ENCODE measurements around the gene ARL6IP5.
A peak's percentile ranks its signal among the peaks of the same experiment; 100 is the strongest.

Gene ARL6IP5

DNA sequence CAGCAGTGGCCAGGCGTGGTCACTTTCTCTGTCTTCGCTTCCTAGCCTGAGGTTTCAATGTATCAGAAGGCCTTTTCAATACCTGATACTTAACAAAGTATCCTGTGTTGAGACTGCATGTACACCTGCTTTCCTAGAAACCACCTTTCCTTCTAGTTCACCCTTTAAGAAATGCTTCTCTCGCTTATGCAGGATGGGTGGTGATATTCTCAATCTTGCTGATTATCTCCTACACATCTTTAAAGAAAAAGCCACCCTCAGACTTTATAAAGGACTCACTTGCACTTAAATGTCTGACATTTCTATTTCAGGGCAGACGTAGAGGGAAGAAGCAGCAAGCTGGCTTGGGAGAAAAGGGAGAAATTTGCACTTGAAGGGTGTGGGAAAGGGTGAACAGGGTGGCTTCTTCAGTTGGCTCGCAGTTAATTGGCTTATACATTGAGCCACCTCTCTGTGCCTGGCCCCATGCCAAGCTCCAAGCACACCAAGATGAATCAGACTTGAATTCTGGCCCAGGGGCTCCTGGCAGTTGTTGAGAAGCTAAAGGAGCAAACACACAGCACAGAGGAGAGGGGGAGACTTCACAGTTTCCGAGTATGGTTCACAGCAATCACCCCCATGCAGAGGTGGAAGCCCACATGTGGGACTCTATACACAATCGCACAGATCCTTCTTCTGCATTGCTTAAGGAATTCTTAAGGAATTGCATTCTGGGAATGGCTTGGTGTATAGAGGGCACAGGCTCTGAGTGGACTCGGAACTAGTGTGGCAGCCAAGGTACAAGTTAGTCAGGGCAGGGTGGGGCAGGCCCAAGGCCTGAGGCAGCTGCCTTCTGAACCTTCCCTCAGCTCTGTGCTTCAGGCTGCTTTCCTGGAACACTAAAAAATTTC, 1.3 kb downstream of the ARL6IP5 start:
- peak; percentile 53 for DNase-seq (ENCODE audit: low spot score)

DNA sequence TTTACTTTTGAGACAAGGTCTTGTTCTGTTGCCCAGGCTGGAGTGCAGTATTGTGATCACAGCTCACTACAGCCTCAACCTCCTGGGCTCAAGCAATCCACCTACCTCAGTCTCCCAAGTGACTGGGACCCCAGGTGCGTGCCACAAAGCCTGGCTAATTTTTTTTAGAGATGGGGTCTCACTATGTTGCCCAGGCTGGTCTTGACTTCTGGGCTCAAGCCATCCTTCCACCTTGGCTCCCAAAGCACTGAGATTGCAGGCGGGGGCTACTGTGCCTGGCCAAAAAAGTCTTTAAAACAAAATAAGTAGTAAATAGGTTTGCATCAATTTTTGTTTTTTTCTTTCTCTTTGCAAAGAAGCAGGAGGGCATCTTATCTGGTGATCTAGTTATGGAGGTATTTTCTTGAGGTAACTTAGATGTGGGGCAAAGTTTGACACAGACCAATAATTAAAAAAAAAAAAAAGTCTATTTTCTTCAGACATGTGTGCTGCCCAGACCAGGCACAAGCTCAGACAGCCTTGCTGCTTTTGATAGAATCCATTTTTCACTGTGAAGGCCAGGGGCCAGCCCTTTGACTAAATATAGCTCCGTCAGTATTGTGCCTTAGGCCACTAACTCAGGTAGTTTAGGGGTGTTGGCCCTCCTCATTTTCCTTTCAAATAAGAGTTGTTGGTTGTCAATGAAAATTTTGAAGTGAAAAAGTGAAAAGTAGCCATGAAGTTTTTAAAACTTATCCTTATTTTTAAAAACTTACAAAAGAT, 2.5 kb downstream of the ARL6IP5 start:
- DNase-seq (ENCODE audit: low spot score): no peak

DNA sequence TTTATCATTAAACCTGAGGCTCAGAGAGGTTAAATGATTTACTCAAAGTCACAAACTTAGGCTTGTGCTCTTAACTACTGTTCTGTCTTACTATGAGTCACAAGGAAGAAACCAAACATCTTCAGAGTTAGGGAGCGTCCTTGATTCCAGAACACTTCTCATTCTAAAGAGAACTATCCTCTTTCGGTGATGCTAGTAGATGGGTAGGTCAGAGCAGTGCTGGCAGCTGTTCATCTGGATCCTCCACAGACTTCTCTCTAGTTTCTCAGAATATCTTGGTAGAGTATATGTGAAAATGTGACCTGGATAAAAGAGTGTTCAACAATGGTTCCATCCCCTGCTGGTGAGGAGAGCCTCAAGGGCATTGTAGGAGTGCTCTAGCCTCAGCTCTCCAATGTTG, 3.3 kb downstream of the ARL6IP5 start:
- no peak for DNase-seq (ENCODE audit: low spot score)

DNA sequence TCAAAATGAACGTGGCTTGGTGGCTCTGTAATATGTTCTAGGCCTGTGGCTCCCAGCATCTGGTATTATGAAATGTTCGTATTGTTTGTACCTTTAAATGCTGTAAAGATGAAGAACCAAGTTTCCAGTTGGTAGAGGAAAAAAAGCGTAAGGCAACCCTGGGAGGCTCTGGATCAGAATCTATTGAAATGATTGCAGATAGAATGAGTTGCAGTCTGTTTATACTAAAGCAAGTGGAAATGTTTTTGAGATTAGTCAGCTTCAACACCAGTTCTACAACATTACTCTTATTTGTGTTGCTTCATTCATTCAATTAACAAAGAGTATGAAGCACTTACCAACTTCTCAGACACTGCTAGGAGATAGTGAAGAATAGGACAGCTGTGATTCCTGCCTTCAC, 5.3 kb downstream of the ARL6IP5 start:
- DNase-seq (ENCODE audit: low spot score): no peak

DNA sequence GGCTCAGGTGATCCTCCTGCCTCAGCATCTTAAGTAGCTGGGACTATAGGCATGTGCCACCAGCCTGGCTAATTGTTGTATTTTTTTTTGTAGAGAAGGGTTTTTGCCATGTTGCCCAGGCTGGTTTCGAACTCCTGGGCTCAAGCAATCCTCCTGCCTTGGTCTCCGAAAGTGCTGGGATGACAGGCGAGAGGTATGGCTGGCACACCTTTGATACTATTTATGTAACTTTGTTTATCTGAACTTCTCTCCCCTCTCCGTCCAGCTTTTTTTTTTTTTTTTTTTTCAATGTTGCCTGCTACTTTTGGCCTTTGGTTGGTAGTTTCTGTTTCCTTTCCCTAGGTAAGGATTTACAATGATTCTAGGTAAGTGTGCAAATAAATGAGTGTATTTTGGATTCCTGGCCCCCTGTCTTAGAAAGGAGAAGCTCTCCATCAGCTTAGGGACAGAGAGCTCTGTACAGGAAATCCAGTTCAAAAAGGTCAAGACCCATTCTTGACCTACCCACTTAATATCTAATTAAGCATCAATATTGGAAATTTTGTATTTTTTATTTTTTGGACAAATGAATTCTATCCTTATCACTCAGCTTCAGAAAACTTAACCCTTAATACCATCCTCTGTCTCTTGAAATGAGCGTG, 6.8 kb downstream of the ARL6IP5 start:
- no peak for DNase-seq (ENCODE audit: low spot score)

DNA sequence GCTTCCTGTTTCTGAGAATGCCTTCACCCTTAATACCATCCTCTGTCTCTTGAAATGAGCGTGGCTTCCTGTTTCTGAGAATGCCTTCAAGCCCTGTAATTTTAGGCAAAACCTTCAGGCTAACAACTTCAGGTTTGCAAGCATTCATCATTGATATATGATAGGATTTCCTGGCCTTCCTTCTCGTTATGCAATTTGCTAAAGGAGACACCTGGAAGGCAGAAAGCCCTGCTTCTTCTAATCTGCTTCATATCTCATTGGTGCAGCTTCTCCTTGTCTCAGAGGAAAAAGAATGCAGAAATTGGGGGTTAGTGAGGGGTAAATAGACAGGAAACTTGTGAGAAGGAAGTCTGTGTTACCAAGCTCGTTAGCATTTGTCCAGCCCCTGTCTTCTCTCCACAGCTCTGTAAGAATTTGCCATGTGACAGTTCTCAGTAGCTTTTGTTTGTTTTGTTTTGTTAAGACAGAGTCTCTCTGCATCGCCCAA, 7.3 kb downstream of the ARL6IP5 start:
- DNase-seq (ENCODE audit: low spot score): no peak

DNA sequence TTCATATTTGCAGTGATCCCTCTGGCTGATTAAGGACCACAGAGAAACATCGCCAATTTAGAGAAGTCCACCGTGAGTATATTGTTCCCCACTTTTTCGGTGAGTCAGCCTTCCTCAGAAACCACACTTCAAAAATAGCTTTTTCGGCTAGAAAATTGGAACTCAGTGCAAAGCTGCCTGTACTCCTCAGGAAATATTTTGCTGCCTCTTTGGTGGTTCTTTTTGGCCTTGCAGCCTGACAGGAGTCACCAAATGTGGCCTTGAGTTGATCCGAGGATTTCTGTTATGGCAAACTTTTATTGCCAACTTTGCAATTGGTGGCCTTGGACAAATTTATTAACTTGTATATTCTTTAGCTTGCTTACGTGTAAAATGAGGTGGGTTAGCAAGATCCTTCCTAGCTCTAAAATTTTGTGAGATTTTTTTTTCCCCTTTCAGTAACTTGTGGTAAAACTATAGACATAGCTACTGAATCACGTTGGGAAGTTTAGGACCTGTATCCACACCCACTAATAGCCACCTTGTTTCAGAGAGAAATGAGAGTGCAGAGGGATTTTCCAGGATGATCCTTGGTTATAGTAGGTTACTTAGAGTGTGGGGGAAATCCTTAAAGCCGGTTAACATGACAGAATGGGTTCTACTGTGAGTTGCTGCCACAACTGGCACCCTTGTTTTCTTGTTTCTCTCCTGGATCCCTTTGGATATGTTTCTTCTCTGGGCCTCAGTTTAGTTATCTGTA, 9.9 kb downstream of the ARL6IP5 start:
- DNase-seq (ENCODE audit: low spot score): no peak

DNA sequence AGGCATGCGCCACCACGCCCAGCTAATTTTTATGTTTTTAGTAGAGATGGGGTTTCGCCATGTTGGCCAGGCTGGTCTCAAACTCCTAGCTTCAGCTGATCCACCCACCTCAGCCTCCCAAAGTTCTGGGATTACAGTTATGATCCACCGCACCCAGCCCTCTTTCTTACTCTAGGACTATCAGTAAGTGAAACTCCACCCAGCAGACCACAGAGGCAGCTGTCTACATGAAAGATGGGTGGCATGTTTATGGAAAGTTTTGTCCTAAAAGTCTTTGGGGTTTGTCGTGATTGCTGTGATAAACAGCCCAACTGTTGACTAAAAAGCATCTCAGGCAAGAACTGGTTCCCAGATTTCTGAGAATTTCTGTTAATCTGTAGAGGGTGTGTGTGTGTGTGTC, 10.9 kb downstream of the ARL6IP5 start:
- no peak for DNase-seq (ENCODE audit: low spot score)

DNA sequence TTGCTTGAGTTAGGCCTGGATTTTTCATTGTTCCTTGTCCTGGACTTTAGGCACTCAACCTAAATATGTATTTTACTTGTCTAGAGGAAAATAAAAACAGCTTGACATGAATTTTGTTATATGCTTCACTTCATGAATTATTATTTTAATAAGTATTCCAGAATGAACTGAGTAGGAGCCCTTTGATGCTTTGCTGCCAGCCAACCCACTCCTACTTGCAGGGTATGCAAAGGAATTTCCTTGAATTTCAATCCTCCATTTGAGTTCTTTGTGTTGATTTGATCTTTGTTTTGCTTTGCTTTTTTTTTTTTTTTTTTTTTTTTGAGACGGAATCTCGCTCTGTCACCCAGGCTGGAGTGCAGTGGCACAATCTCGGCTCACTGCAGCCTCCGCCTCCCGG, 11.6 kb downstream of the ARL6IP5 start:
- no peak for DNase-seq (ENCODE audit: low spot score)

DNA sequence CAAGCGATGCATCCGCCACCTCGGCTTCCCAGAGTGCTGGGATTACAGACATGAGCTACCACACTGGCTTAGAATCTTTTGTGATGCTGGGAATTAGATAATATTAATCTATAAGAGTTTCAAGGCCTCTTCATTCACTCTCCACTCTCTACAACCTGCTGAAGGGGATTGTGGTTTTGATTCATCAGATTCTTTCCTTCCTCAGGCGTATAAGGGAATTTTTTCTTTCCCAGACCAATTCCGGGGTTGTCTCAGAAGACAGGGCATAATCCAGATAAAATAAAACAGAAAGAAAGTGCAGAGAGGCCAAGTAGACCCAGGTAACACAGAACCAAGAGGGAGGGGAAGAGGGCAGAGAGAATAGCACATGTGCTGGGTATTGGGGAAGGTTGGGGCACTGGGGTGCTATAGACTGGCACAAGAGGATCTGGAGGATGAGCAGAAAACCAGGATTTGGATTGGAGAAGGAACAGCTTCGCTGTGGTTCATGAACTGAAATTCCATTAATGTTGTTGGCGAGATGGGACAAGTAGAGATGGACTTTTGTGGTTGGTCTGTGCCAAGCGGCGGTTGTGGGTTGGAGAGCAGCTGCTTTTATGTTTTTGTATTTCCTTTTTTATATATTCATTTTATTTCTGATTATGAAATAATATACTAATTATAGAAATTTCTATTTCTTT, 12.8 kb downstream of the ARL6IP5 start:
- no peak for DNase-seq (ENCODE audit: low spot score)

DNA sequence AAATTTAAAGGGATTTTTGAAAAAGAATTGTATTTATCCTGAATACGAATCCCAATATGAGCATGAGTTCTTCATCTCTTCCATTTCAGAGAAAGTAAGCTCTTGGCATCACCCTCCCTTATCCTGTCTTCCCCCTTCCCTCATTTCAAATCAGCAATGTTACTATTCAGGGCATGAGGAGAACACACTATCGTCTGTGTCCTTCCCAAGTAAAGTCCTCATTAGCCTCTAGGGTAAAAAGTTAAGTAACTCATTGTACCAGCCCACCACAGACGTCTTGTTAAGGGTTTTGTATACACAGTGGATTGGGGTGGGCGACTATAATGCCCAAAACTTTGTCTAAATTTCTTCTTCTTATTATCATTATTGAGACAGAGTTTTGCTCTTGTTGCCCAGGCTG, 14.8 kb downstream of the ARL6IP5 start:
- DNase-seq (ENCODE audit: low spot score): no peak

DNA sequence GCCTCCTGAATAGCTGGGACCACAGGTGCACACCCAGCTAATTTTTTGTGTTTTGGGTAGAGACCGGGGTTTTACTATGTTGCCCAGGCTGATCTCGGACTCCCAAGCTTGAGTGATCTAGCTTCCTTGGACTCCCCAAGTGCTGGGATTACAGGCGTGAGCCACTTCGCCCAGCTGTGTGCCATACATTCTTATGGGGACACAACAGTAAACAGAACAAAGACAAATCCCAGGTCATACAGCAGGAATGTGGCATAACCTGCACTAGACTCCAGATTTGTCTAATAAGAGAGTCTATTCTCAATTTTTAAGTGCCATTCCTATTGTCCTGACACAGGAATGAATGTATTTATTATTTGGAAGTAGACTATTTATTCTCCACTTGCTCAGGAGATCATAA, 17.6 kb downstream of the ARL6IP5 start:
- DNase-seq (ENCODE audit: low spot score): no peak

DNA sequence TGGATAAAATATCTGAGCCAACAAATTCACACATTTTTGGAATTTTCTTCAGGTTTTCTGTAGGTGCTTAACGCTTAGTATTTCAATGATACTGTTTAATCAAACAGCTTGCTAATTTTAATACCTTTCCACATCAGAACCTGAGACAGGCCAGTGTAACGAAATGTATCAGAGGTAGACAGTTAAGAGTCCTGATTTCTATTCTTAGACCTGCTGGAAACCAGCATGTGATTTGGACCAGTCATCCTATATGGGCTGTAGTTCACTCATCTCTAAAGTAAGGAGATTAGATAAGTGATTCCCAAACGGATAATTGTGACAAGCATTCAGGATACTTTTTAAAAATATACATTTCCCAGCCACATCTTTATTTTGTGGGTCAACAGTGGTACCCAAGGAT, 18.4 kb downstream of the ARL6IP5 start:
- DNase-seq (ENCODE audit: low spot score): no peak

DNA sequence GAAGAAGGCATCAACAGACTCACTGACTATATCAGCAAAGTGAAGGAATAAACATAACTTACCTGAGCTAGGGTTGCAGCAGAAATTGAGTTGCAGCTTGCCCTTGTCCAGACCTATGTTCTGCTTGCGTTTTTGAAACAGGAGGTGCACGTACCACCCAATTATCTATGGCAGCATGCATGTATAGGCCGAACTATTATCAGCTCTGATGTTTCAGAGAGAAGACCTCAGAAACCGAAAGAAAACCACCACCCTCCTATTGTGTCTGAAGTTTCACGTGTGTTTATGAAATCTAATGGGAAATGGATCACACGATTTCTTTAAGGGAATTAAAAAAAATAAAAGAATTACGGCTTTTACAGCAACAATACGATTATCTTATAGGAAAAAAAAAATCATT, 19.8 kb downstream of the ARL6IP5 start:
- DNase-seq (ENCODE audit: low spot score): no peak

DNA sequence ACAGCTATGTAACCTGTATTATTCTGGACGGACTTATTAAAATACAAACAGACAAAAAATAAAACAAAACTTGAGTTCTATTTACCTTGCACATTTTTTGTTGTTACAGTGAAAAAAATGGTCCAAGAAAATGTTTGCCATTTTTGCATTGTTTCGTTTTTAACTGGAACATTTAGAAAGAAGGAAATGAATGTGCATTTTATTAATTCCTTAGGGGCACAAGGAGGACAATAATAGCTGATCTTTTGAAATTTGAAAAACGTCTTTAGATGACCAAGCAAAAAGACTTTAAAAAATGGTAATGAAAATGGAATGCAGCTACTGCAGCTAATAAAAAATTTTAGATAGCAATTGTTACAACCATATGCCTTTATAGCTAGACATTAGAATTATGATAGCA, 20.6 kb downstream of the ARL6IP5 start:
- DNase-seq (ENCODE audit: low spot score): no peak

DNA sequence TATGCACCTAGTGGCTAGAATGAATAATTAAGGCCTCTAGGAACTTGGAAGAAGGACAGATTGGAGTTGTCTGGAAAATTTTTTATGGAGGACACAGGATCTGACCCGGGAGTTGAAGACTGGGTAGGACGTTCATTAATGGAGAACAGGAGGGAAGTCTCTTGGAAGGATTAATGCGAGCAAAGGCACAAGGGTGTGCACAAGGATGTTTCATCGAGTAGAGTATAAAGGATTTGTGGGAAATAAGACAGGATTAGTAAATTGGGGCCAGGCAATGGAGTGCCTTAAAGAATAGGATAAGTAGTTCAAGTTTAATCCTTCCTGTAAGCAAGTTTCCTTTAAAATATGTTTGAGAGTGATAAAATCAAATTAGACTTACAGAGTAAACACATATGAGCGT, 23.1 kb downstream of the ARL6IP5 start:
- DNase-seq (ENCODE audit: low spot score): no peak

DNA sequence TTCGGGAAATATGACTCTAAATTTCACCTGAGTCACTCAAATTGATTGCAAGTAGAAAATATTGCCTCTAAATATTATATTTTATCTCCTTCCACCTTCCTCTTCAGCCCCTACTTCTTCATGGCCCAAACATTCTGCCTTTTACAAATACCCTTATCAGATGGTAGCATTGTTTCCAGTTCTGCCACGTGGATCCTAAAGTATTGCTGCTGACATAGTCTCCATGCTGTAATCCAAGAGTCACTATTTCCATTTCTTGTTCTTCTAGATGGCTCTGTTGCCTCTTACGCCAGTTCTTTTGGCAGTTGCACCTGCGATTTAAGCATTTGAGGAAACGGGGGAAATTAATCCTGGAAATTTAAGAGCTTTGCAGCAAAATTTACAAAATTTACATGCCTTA, 24.1 kb downstream of the ARL6IP5 start:
- DNase-seq (ENCODE audit: low spot score): no peak

DNA sequence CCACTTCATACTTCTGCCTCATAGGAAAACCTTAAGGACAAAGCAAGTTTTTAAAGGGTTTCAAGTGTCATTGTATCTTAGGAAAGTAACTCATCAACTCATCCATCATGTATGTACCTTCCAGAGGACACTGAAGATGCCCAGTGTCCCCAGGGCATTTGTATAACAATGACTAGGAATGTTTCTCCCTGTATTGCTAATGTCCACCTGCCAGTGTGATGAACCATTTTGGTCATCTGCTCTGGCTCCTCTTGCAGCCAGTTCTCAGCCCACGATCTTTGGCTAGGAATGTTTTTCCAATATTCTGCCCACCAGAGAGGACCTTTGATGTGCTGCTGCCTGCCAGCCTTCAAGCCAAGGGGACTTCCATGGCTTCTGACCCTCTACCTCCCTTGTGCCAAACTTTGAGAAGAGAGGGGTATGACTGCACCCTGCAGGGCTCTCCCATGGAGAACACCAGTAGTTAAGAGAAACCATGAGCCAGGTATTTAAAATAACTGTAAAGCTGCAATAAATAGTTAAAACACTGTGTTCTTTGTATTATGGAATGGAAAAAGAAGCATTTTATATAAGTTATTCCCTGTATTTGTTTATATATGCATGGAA, 26.3 kb downstream of the ARL6IP5 start:
- DNase-seq (ENCODE audit: low spot score): no peak

DNA sequence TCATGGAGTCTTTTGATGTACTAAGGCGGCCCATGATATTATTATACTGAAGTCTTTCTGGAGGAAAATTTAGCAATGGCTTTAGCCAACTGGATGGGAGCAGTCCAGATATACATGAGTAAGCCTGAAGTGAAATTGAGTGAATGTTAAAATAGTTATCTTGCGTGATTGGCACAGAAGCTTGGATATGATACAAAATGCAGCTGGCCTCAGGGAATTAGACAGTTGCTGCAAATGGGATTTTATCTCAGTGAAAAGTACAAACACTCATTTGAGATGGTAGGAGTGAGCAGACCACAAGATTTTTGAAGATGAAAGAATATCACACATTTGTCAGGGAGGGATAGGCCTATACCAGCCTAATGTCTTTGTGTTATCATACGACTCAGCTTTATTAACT, 28.8 kb downstream of the ARL6IP5 start:
- no peak for DNase-seq (ENCODE audit: low spot score)

DNA sequence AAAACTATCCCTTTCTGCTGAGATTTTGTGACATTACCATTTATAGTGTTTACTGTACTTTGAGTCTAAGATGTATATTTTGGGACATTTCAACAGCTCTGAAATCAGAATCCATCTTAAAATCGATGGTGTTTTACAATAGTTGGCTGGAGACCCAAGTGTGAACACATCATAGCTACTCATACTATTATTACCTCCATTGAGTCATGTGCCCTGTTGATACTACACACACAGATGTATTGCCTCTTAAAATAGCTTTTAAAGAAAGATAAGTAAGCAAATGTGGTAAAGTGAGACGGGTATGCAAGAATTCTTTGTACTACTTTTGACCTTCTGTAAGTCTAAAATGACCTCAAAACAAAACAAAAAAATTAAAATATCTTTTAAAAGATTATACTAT, 31.0 kb downstream of the ARL6IP5 start:
- DNase-seq (ENCODE audit: low spot score): no peak

DNA sequence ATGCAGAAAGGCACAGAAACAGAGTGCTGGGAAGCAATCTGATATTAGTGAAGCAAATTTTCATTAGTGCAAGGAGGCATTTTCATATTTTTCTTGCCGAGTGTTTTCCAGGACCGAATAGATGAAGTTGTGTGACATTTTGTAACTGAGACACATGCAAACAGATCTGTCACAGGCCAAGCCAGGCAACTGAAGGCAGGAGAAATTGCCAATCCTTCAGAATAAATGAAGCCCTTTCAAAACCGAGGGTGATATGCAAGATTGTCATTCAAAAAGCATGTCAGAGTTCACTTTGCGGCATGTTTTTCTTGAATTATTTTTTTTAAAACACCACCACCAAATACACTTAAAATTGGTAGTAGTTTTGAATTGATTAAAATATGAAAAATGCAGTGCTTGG, 31.4 kb downstream of the ARL6IP5 start:
- DNase-seq (ENCODE audit: low spot score): no peak

All from SW480 (cell line).